Psoas muscle (tissue), 8 donors: Measurements from ENCODE around the gene RXFP1. TPM values are rescaled to one million over a fixed set of nuclear protein-coding genes. Genes with fewer than 3 reads are reported as not detected.

Source experiments
- ATAC-seq, 4 donors: fragments of 200-7000 bp; cut with Tn5 transposase; one replicate each; pipeline ENCODE4 v1.9.1; 2020; ENCODE audit warnings: moderate library complexity in 3 of 4, mild to moderate bottlenecking in 2 of 4
- DNase-seq, 2 donors: peaks; one replicate each; pipeline ENCODE4 v3.0.0-alpha.2; 2020
- H3K27ac ChIP-seq: fragments of 200-600 bp; one replicate; pipeline ENCODE4 v1.8.0; 2022
- H3K27me3 ChIP-seq, 3 donors: fragments of 200-600 bp in 1 of 3; one replicate each; pipeline versions ENCODE4 v1.6.1 to v1.8.0; 2013 to 2022; ENCODE audit warnings: low read length in 2 of 3, mild to moderate bottlenecking in 2 of 3, moderate library complexity in 1 of 3; ENCODE audit not compliant: insufficient read depth in 3 of 3
- H3K36me3 ChIP-seq, 2 donors: fragments of 200-600 bp in 1 of 2; one replicate each; pipeline versions ENCODE4 v1.6.1 to v1.8.0; 2013 to 2022; ENCODE audit warnings: low read depth in 1 of 2, mild to moderate bottlenecking in 1 of 2, moderate library complexity in 1 of 2; ENCODE audit not compliant: insufficient read depth in 1 of 2
- H3K4me1 ChIP-seq: fragments of 200-600 bp; one replicate; pipeline ENCODE4 v1.8.0; 2022
- H3K4me3 ChIP-seq: fragments of 200-600 bp; one replicate; pipeline ENCODE4 v1.8.0; 2022; ENCODE audit warnings: mild to moderate bottlenecking
- H3K9me3 ChIP-seq: fragments of 200-600 bp; one replicate; pipeline ENCODE4 v1.8.0; 2022
- CTCF ChIP-seq: fragments of 200-600 bp; IDR thresholded peaks from one replicate; pipeline ENCODE4 v1.8.0; 2022; ENCODE audit warnings: antibody characterized with exemption
- WGBS, 3 donors: extraction: QIAGEN DNeasy Blood & Tissue Kit; methylation state at CpG; one replicate each; pipeline versions ENCODE4 v1.1.6 to v1.1.7; 2013; 5-methylcytosine and 5-hydroxymethylcytosine counted together
- intact Hi-C, 2 donors: fragments of 100-400 bp; cut with DNase I; formaldehyde crosslinking; loops; one replicate each; pipeline versions ENCODE4 v1.11.0 to v1.14.2; 2022
- polyA plus RNA-seq, 3 donors: library from polyadenylated mRNA; stranded (reverse); fragments of 200-250 nt; gene quantifications; one replicate each; pipeline ENCODE4 v1.2.3, GENCODE V29; 2013
- total RNA-seq, 4 donors: library from RNA; stranded (reverse); fragmentation: NEBNext Ultra II Directional in 2 of 4; extraction: Animal tissue kit (Norgen Biotek cat#: 25700) in 2 of 4; gene quantifications; one replicate each; pipeline versions ENCODE4 v1.2.1 to v1.2.4, GENCODE V29; 2021 to 2023
- donor health status: healthy with polysubstance abuse.
- donor health status: DM: no; HTN: no; CAD: no; lungs with moderate emphysema.
- donor health status: Bipolar disorder and iron deficiency.
- donor health status: healthy.
- donor health status: DM: yes; HTN: yes; CAD: no.
- donor health status: DM: no; HTN: no; CAD: no.
- donor health status: DM: no; HTN: no; CAD: no.
- donor health status: DM: yes; HTN: yes; CAD: no.

The RXFP1 gene
- total and polyA plus RNA-seq, 7 donors = 0.01 TPM; not detected in 6

- intact Hi-C loops = no loop called here
- Histone ChIP-seq H3K4me1 (no peaks in the 10 kb centered on the region), H3K27me3 (no peaks in the 10 kb centered on the region), H3K9me3 (no peaks in the 10 kb centered on the region), H3K36me3 (no peaks in the 10 kb centered on the region), H3K4me3 (no peak overlapping the region), H3K27ac (no peak overlapping the region)
- ATAC-seq = no peak
- no peak for TF ChIP-seq CTCF
- WGBS, 3 donors = 66 to 70% (median 67%) methylated on average over 3 of the region's 3 CpGs
- DNase-seq = no peak
Observed at GRCh38 chr4:158553364-158553763, 31.7 kb downstream of the RXFP1 start.

- no peaks in the 10 kb centered on the region for H3K9me3 ChIP-seq
- intact Hi-C loops = no loop called here
- no peak overlapping the region for H3K4me3 ChIP-seq
- ATAC-seq (no peak), DNase-seq (no peak)
- H3K27ac ChIP-seq = no peak overlapping the region
- no peak for TF ChIP-seq CTCF
- WGBS, 3 donors = 85 to 88% (median 87%) methylated on average over 6 of the region's 6 CpGs
- no peaks in the 10 kb centered on the region for H3K4me1 ChIP-seq
- peaks cover 0 to 2% (median 0%) of the 10 kb centered on the region in 3 donors for H3K27me3 ChIP-seq
- no peaks in the 10 kb centered on the region for H3K36me3 ChIP-seq
Observed at GRCh38 chr4:158560284-158560683, 38.6 kb downstream of the RXFP1 start.

GRCh38 chr4:158566860-158567259, 45.2 kb downstream of the RXFP1 start:
- no peak overlapping the region for H3K4me3 ChIP-seq
- intact Hi-C loops = no loop called here
- no peak for DNase-seq
- no peaks in the 10 kb centered on the region for H3K4me1 ChIP-seq
- H3K27me3 ChIP-seq = peaks cover 0 to 2% (median 0%) of the 10 kb centered on the region in 3 donors
- H3K9me3 ChIP-seq = no peaks in the 10 kb centered on the region
- no peaks in the 10 kb centered on the region for H3K36me3 ChIP-seq
- H3K27ac ChIP-seq = no peak overlapping the region
- no peak for TF ChIP-seq CTCF
- 92 to 97% (median 95%) methylated on average over 13 to 18 of the region's 18 CpGs for WGBS, 3 donors
- no peak for ATAC-seq

GRCh38 chr4:158571736-158572135, 50.1 kb downstream of the RXFP1 start:
- no peaks in the 10 kb centered on the region for H3K27me3 ChIP-seq
- no peak for TF ChIP-seq CTCF
- H3K4me1 ChIP-seq = no peaks in the 10 kb centered on the region
- no peak overlapping the region for H3K4me3 ChIP-seq
- H3K9me3 ChIP-seq = no peaks in the 10 kb centered on the region
- WGBS, 3 donors = 79 to 90% (median 88%) methylated on average over 6 of the region's 6 CpGs
- no peak for DNase-seq
- H3K36me3 ChIP-seq = no peaks in the 10 kb centered on the region
- ATAC-seq = no peak
- intact Hi-C loops = no loop called here
- no peak overlapping the region for H3K27ac ChIP-seq

- ATAC-seq (no peak), DNase-seq (no peak)
- no peak for TF ChIP-seq CTCF
- WGBS, 3 donors = 81 to 87% (median 81%) methylated on average over 7 of the region's 7 CpGs
- Histone ChIP-seq H3K4me3 (no peak overlapping the region), H3K36me3 (no peaks in the 10 kb centered on the region), H3K4me1 (no peaks in the 10 kb centered on the region), H3K27ac (no peak overlapping the region), H3K27me3 (no peaks in the 10 kb centered on the region), H3K9me3 (no peaks in the 10 kb centered on the region)
- intact Hi-C loops = no loop called here
Observed at GRCh38 chr4:158572608-158573007, 50.9 kb downstream of the RXFP1 start.
